ENCODE data around the gene SLC10A1. TPM values are rescaled to one million over a fixed set of nuclear protein-coding genes. Genes with fewer than 3 reads are reported as not detected.

SLC10A1 gene
- total and polyA plus RNA-seq, 4 donors, result 1.1 to 77.3 (median 60.3) TPM

DNA sequence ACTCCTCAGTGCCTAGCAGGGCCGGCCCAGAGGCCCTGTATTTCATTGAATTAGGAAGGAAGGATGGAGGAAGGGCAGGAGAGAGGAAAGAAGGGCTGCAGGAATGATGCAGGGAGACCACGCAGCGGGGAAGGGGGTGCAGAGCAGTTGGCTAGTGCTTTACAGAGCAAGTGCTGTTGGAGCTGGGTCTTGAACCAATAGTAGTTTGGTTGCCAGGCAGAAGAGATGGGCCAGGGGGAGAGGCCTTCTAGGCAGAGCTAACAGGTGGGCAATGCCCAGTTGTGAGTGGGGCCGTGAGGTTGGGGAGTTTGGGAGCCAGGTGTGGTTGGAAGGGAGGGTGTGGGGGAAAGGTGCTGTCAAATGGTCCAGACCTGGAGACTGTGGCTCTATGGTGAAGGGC is 69.2 kb downstream of the SLC10A1 start (continued):
- TF ChIP-seq, protein P1, sequence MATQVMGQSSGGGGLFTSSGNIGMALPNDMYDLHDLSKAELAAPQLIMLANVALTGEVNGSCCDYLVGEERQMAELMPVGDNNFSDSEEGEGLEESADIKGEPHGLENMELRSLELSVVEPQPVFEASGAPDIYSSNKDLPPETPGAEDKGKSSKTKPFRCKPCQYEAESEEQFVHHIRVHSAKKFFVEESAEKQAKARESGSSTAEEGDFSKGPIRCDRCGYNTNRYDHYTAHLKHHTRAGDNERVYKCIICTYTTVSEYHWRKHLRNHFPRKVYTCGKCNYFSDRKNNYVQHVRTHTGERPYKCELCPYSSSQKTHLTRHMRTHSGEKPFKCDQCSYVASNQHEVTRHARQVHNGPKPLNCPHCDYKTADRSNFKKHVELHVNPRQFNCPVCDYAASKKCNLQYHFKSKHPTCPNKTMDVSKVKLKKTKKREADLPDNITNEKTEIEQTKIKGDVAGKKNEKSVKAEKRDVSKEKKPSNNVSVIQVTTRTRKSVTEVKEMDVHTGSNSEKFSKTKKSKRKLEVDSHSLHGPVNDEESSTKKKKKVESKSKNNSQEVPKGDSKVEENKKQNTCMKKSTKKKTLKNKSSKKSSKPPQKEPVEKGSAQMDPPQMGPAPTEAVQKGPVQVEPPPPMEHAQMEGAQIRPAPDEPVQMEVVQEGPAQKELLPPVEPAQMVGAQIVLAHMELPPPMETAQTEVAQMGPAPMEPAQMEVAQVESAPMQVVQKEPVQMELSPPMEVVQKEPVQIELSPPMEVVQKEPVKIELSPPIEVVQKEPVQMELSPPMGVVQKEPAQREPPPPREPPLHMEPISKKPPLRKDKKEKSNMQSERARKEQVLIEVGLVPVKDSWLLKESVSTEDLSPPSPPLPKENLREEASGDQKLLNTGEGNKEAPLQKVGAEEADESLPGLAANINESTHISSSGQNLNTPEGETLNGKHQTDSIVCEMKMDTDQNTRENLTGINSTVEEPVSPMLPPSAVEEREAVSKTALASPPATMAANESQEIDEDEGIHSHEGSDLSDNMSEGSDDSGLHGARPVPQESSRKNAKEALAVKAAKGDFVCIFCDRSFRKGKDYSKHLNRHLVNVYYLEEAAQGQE (IDR thresholded peaks at IDR 0.05), result no peak
- TF ChIP-seq, protein P2, sequence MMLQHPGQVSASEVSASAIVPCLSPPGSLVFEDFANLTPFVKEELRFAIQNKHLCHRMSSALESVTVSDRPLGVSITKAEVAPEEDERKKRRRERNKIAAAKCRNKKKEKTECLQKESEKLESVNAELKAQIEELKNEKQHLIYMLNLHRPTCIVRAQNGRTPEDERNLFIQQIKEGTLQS (IDR thresholded peaks at IDR 0.05), result no peak
- TF ChIP-seq RXRA (IDR thresholded peaks at IDR 0.05), result no peak

GRCh38 chr14:69726761-69727511 is 70.1 kb downstream of the SLC10A1 start:
- Histone ChIP-seq H3K27ac (ENCODE audit: low read depth in 1 of 2, low read length in 2 of 2) (peak overlapping the region in 1 of 2 donors; percentile 38), H3K27me3 (ENCODE audit: control insufficient read depth in 4 of 4, insufficient read depth in 4 of 4, low read length in 3 of 4) (no peaks in the 10 kb centered on the region), H3K4me3 (ENCODE audit: low read depth in 1 of 3, low read length in 3 of 3) (peak overlapping the region; percentile 18 to 70 (median 43)), H3K4me1 (ENCODE audit: control insufficient read depth in 4 of 4, insufficient read depth in 4 of 4, low read length in 3 of 4) (peaks cover 4 to 16% (median 8%) of the 10 kb centered on the region in 4 donors), H3K9me3 (ENCODE audit: control insufficient read depth in 4 of 4, low read length in 3 of 4) (no peaks in the 10 kb centered on the region), H3K9ac (ENCODE audit: low read depth in 1 of 2, low read length in 2 of 2) (peak overlapping the region; percentile 59 to 72), H3K36me3 (ENCODE audit: control insufficient read depth in 4 of 4, insufficient read depth in 3 of 4, low read depth in 1 of 4, low read length in 3 of 4) (no peaks in the 10 kb centered on the region)
- 5% methylated on average over 51 of the region's 51 CpGs for WGBS
- no peak for TF ChIP-seq HNF4G (IDR thresholded peaks at IDR 0.05)
- no peak for TF ChIP-seq JUND (IDR thresholded peaks at IDR 0.05)
- peak; percentile 96 to 99 for TF ChIP-seq RAD21 (IDR thresholded peaks at IDR 0.05)
- TF ChIP-seq, protein P3, sequence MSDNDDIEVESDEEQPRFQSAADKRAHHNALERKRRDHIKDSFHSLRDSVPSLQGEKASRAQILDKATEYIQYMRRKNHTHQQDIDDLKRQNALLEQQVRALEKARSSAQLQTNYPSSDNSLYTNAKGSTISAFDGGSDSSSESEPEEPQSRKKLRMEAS (IDR thresholded peaks at IDR 0.05), result no peak
- peak; percentile 92 for TF ChIP-seq CTCF (IDR thresholded peaks at IDR 0.05; ENCODE audit: low read depth, low read length, missing input control)
- TF ChIP-seq SP1 (IDR thresholded peaks at IDR 0.05), result no peak
- TF ChIP-seq ZBTB33 (IDR thresholded peaks at IDR 0.05), result no peak
- TF ChIP-seq NR2F2 (IDR thresholded peaks at IDR 0.05), result no peak
- TF ChIP-seq, protein P1 (IDR thresholded peaks at IDR 0.05), result no peak
- no peak for TF ChIP-seq YY1 (IDR thresholded peaks at IDR 0.05)
- TF ChIP-seq, protein P2 (IDR thresholded peaks at IDR 0.05), result no peak
- no peak for TF ChIP-seq FOXA1 (IDR thresholded peaks at IDR 0.05)
- peak; percentile 88 for DNase-seq (ENCODE audit: low spot score)
